ENCODE results near the gene ASH1L. TPM values are rescaled to one million over a fixed set of nuclear protein-coding genes. Genes with fewer than 3 reads are reported as not detected.

ASH1L gene
- total and polyA plus RNA-seq, 9 of the 15 experiments (the other 6 are each of a cell fraction or from before 2014, with no cell fraction given) = 2.0 to 23.3 (median 14.6) TPM

DNA sequence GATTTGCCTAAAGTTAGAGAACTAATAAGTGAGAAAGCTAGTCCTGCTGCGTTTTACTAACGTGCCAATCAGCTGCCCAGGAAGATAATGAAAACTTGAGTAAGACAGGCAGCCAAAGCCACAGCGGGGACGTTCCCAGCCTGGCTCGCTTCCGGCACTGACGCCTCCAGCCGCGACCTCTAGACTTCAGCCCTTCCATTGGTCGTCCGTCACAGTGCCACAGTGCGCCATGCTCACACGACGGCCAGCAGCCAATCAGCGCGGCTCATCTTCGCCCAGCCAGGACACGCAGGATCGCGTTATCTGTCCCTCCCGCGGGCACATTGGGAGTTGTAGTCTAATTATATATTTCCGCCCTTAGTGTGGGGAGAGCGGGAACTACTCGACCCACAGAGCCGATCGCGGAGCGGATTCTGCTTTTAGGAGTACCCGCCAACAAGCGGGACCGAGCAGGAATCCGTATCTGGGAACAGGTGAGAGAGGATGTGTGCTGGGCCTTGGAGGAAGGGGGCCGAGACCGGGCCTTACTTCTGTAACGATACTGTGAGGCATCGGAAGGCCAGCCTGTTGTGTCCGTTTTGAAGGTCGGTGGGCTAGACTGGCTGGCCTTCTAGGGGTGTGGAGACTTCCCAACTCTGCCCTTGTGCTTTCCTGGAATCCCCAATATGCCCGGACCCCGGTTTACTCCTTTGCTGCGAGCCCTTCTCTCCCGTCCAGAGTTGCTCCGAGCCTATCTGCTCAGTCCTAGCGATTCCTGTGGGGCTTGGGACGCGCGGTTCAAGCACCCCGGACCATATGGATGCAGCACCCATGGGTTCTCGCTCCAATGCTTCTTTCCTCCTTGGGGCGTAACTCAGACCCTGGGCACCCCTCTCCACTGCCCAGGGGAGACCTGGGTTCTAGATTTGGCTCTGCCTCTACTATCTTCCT lies 253.8 kb downstream of the ASH1L start, which contains the start of gene FDPS (continued):
- TF ChIP-seq RBBP5 (IDR thresholded peaks at IDR 0.05; ENCODE audit: borderline replicate concordance, insufficient read depth, low read length, poor library complexity, severe bottlenecking) (no peak), ZNF584 (CRISPR knock-in tag; IDR thresholded peaks at IDR 0.05; ENCODE audit: low read depth) (peak; percentile 36; the same call in 1 of the 2 replicates), ZNF444 (CRISPR knock-in tag; IDR thresholded peaks at IDR 0.05) (no peak), PML (IDR thresholded peaks at IDR 0.05; ENCODE audit: low read length) (peak; percentile 17; the same call in 1 of the 2 replicates), YY1 (IDR thresholded peaks at IDR 0.05; ENCODE audit: borderline replicate concordance in 1 of 3, control insufficient read depth in 1 of 3, extremely low read depth in 1 of 3, insufficient read depth in 3 of 3, insufficient read length in 1 of 3, insufficient replicate concordance in 2 of 3, low read depth in 1 of 3, low read length in 2 of 3) (peak; percentile 38 to 77 (median 74)), ZNF76 (CRISPR knock-in tag; IDR thresholded peaks at IDR 0.05; ENCODE audit: borderline replicate concordance) (no peak), SAP30 (IDR thresholded peaks at IDR 0.05; ENCODE audit: borderline replicate concordance, insufficient read depth, low read depth, low read length, poor library complexity, severe bottlenecking) (no peak), BHLHE40 (IDR thresholded peaks at IDR 0.05; ENCODE audit: low read length) (peak; percentile 80; the same call in 1 of the 2 replicates), ZBTB17 (CRISPR knock-in tag; IDR thresholded peaks at IDR 0.05) (peak; percentile 78), MEIS2 (IDR thresholded peaks at IDR 0.05; ENCODE audit: partially characterized antibody) (peak; percentile 80), RBM25 (IDR thresholded peaks at IDR 0.05; ENCODE audit: low read depth, low read length, severe bottlenecking) (peak; percentile 87), ARID1B (IDR thresholded peaks at IDR 0.05) (no peak), ZBTB1 (CRISPR knock-in tag; IDR thresholded peaks at IDR 0.05; ENCODE audit: borderline replicate concordance, low read depth) (no peak), MBD2 (IDR thresholded peaks at IDR 0.05; ENCODE audit: borderline replicate concordance, low read depth) (peak; percentile 98), ZNF232 (CRISPR knock-in tag; IDR thresholded peaks at IDR 0.05) (no peak), ASH1L (IDR thresholded peaks at IDR 0.05; ENCODE audit: borderline replicate concordance, low read depth, partially characterized antibody) (peak; percentile 88), SMARCC2 (IDR thresholded peaks at IDR 0.05; ENCODE audit: low read depth) (no peak), POLR2B (IDR thresholded peaks at IDR 0.05; ENCODE audit: low read depth, partially characterized antibody) (peak; percentile 84), NEUROD1 (IDR thresholded peaks at IDR 0.05; ENCODE audit: borderline replicate concordance, low read depth, low read length, partially characterized antibody) (peak; percentile 74), KDM4B (IDR thresholded peaks at IDR 0.05; ENCODE audit: borderline replicate concordance in 2 of 2, low read depth in 1 of 2) (no peak)
- TF ChIP-seq, protein P1, sequence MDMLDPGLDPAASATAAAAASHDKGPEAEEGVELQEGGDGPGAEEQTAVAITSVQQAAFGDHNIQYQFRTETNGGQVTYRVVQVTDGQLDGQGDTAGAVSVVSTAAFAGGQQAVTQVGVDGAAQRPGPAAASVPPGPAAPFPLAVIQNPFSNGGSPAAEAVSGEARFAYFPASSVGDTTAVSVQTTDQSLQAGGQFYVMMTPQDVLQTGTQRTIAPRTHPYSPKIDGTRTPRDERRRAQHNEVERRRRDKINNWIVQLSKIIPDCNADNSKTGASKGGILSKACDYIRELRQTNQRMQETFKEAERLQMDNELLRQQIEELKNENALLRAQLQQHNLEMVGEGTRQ (CRISPR knock-in tag; IDR thresholded peaks at IDR 0.05) = peak; percentile 69
